Activated T-helper 2 cell treated with anti-CD3 and anti-CD28 coated beads, Interferon-gamma antibody, Interleukin-2, Interleukin-4, amounts not matched to agents 10 μg/mL and 5 μg/mL and 100 μg/mL, durations not matched to agents 14 hours and 24 hours and 36 hours (primary cell): ENCODE measurements around the gene IGF2BP2. TPM values are rescaled to one million over a fixed set of nuclear protein-coding genes. Genes with fewer than 3 reads are reported as not detected.

Source experiments
- DNase-seq: peaks from one replicate; pipeline ENCODE4 v3.0.0; 2021; ENCODE audit warnings: low spot score
- H3K27ac Mint-ChIP-seq: one replicate; pipeline ENCODE4 v1.8.0; 2021; ENCODE audit warnings: mixed read lengths
- H3K27me3 Mint-ChIP-seq: one replicate; pipeline ENCODE4 v1.8.0; 2021; ENCODE audit warnings: low read depth, mixed read lengths
- H3K36me3 Mint-ChIP-seq: one replicate; pipeline ENCODE4 v1.8.0; 2021; ENCODE audit warnings: low read depth, mixed read lengths
- H3K4me1 Mint-ChIP-seq: one replicate; pipeline ENCODE4 v1.8.0; 2021; ENCODE audit warnings: low read depth, mixed read lengths
- H3K4me3 Mint-ChIP-seq: one replicate; pipeline ENCODE4 v1.8.0; 2021; ENCODE audit warnings: low read depth, mild to moderate bottlenecking, moderate library complexity, mixed read lengths
- H3K9me3 Mint-ChIP-seq: one replicate; pipeline ENCODE4 v1.8.0; 2021; ENCODE audit warnings: mixed read lengths
- intact Hi-C: fragments of 100-400 bp; cut with micrococcal nuclease; formaldehyde crosslinking; loops from one replicate; pipeline ENCODE4 v1.15.1; 2023
- total RNA-seq: library from RNA; stranded (reverse); gene quantifications from 2 replicates; pipeline ENCODE4 v1.2.3, GENCODE V29; 2022

IGF2BP2 gene
- total RNA-seq, 1 donor from 2014 or later: 0.05 TPM

GRCh38 chr3:185728630-185729336 is 96.1 kb downstream of the IGF2BP2 start:
- Mint-ChIP-seq H3K4me1 (no peaks in the 10 kb centered on the region), H3K36me3 (no peaks in the 10 kb centered on the region), H3K27me3 (peaks cover 3% of the 10 kb centered on the region), H3K27ac (no peak overlapping the region), H3K4me3 (no peak overlapping the region), H3K9me3 (no peaks in the 10 kb centered on the region)
- intact Hi-C loops: no loop called here
- no peak for DNase-seq

- H3K36me3 Mint-ChIP-seq: no peaks in the 10 kb centered on the region
- H3K27me3 Mint-ChIP-seq: peaks cover 5% of the 10 kb centered on the region
- H3K27ac Mint-ChIP-seq: no peak overlapping the region
- DNase-seq: no peak
- H3K4me3 Mint-ChIP-seq: no peak overlapping the region
- intact Hi-C loops: no loop called here
- H3K9me3 Mint-ChIP-seq: no peaks in the 10 kb centered on the region
- H3K4me1 Mint-ChIP-seq: no peaks in the 10 kb centered on the region
These were observed 97.0 kb downstream of the IGF2BP2 start for GRCh38 chr3:185727873-185728272.

GRCh38 chr3:185726254-185726967 is 98.4 kb downstream of the IGF2BP2 start:
- Mint-ChIP-seq H3K4me1 (no peaks in the 10 kb centered on the region), H3K27ac (no peak overlapping the region), H3K36me3 (no peaks in the 10 kb centered on the region), H3K4me3 (no peak overlapping the region), H3K27me3 (peaks cover 12% of the 10 kb centered on the region), H3K9me3 (no peaks in the 10 kb centered on the region)
- DNase-seq: no peak
- intact Hi-C loops: no loop called here

GRCh38 chr3:185724761-185725160 is 100.1 kb downstream of the IGF2BP2 start:
- no peak overlapping the region for H3K27ac Mint-ChIP-seq

DNA sequence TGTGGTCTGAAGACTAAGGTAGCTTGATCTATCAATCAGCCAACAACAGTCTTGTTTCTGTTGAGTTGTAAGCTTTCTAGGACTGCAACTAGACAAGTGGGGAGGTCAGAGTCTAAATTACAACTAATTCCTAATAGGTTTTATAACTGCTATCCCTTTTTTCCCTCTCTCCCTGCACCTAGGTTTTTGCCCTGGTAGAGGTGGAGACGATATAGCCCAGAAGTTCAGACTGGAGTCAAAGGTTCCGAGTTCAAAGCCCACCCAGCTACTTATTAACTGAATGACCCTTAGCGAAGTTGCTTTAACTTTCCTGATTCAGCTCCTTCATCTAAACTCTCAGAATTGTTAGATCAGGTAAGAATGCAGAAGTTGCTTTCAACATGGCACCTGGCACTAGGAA is 100.6 kb downstream of the IGF2BP2 start:
- Mint-ChIP-seq H3K4me3 (no peak overlapping the region), H3K4me1 (no peaks in the 10 kb centered on the region), H3K27me3 (peaks cover 15% of the 10 kb centered on the region), H3K9me3 (no peaks in the 10 kb centered on the region), H3K27ac (no peak overlapping the region), H3K36me3 (no peaks in the 10 kb centered on the region)
- intact Hi-C loops: no loop called here
- DNase-seq: no peak

More at GRCh38 chr3:185724761-185725160, 100.1 kb downstream of the IGF2BP2 start:
- Mint-ChIP-seq H3K36me3 (no peaks in the 10 kb centered on the region), H3K4me3 (no peak overlapping the region), H3K27me3 (peaks cover 12% of the 10 kb centered on the region), H3K4me1 (no peaks in the 10 kb centered on the region), H3K9me3 (no peaks in the 10 kb centered on the region)
- no peak for DNase-seq
- intact Hi-C loops: no loop called here

DNA sequence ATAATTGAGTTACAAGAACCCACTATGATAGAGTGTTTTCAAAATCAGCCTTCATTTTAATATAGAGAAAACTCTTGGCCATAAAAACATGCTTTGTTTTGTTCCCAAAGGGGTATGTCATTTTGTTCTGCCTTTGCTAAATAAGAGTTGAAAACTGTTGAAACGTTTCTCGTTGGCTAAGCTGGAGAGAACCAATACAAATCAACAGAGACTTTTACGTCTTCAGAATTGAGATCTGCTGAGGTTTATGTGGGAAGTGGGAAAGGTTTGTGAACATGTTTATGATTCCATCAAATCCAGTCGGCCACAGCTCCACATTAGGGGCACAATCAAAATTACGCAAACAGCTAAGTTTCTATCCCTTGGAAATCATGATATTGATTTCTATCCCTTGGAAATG is 102.0 kb downstream of the IGF2BP2 start:
- Mint-ChIP-seq H3K9me3 (no peaks in the 10 kb centered on the region), H3K36me3 (no peaks in the 10 kb centered on the region), H3K27me3 (peaks cover 13% of the 10 kb centered on the region), H3K4me3 (no peak overlapping the region), H3K27ac (no peak overlapping the region), H3K4me1 (no peaks in the 10 kb centered on the region)
- no peak for DNase-seq
- intact Hi-C loops: no loop called here

DNA sequence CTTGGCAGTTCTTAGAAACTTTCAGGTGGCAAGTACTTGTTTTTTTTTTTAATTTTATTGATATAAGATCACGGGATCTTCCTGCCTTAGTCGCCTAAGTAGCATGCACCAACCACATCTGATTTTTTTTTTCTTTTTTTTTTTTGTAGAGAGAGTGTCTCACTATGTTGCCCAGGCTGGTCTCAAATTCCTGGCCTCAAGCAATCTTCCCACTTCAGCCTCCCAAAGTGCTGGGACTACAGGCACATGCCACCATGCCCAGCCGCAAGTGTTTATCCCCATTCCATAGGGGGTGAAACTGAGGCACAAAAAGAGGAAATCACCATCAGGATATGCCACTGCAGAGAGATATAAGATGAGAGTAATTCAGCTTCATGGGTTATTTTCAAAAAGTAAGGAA is 102.9 kb downstream of the IGF2BP2 start:
- H3K27ac Mint-ChIP-seq: no peak overlapping the region
- intact Hi-C loops: no loop called here
- H3K27me3 Mint-ChIP-seq: peaks cover 13% of the 10 kb centered on the region
- no peak for DNase-seq
- H3K4me1 Mint-ChIP-seq: no peaks in the 10 kb centered on the region
- no peaks in the 10 kb centered on the region for H3K9me3 Mint-ChIP-seq
- H3K4me3 Mint-ChIP-seq: no peak overlapping the region
- H3K36me3 Mint-ChIP-seq: no peaks in the 10 kb centered on the region

DNA sequence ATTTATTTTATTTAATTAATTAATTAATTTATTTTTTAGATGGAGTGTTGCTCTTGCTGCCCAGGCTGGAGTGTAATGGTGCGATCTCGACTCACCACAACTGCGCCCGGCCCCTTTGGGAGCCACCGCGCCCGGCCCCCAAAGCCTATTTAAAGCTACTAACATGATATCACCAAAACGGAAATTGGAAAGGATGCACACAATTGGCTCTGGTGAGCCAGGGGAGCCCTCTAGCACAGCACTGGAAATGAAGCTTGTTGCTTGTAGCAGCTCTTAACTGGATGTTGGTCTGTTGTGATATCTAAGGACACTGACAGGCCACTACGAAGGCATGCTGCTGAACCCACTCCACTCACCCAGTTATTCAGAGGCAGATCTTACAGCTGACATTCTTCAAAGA is 104.5 kb downstream of the IGF2BP2 start:
- DNase-seq: no peak
- Mint-ChIP-seq H3K27me3 (peaks cover 13% of the 10 kb centered on the region), H3K9me3 (no peaks in the 10 kb centered on the region), H3K36me3 (no peaks in the 10 kb centered on the region), H3K27ac (no peak overlapping the region), H3K4me3 (no peak overlapping the region), H3K4me1 (no peaks in the 10 kb centered on the region)
- intact Hi-C loops: no loop called here

GRCh38 chr3:185718736-185719593 is 105.9 kb downstream of the IGF2BP2 start:
- no peak for DNase-seq
- Mint-ChIP-seq H3K4me1 (no peaks in the 10 kb centered on the region), H3K36me3 (no peaks in the 10 kb centered on the region), H3K4me3 (no peak overlapping the region), H3K27ac (no peak overlapping the region), H3K9me3 (no peaks in the 10 kb centered on the region), H3K27me3 (peaks cover 13% of the 10 kb centered on the region)
- intact Hi-C loops: no loop called here

- no peaks in the 10 kb centered on the region for H3K9me3 Mint-ChIP-seq
- intact Hi-C loops: no loop called here
- H3K4me3 Mint-ChIP-seq: no peak overlapping the region
- H3K4me1 Mint-ChIP-seq: no peaks in the 10 kb centered on the region
- peaks cover 10% of the 10 kb centered on the region for H3K27me3 Mint-ChIP-seq
- H3K36me3 Mint-ChIP-seq: no peaks in the 10 kb centered on the region
- no peak overlapping the region for H3K27ac Mint-ChIP-seq
- DNase-seq: no peak
These were observed 107.0 kb downstream of the IGF2BP2 start for GRCh38 chr3:185717627-185718402.

DNA sequence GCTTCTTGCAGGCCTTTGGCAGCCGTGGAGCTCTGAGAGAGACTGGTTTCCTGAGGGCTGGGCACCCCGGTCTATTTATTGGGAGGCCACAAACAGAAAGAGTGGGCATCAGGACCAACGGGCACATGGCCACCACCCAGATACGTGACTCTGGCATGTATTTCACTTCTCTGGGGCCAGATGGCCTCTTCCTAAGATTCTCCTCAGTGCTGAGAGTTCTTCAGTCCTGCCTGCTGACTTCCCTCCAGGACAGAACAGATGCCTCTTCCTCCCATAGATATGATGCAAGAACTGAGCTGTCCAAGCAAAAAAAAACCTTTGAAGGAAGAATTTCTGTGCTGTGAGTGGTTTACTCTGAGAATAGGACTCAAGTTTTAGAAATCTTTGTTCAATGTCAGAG is 107.7 kb downstream of the IGF2BP2 start:
- Mint-ChIP-seq H3K36me3 (no peaks in the 10 kb centered on the region), H3K27me3 (peaks cover 10% of the 10 kb centered on the region), H3K4me3 (no peak overlapping the region), H3K27ac (no peak overlapping the region), H3K4me1 (no peaks in the 10 kb centered on the region), H3K9me3 (no peaks in the 10 kb centered on the region)
- intact Hi-C loops: no loop called here
- no peak for DNase-seq

GRCh38 chr3:185716436-185717108 is 108.3 kb downstream of the IGF2BP2 start:
- H3K4me3 Mint-ChIP-seq: no peak overlapping the region
- no peaks in the 10 kb centered on the region for H3K9me3 Mint-ChIP-seq
- H3K27ac Mint-ChIP-seq: no peak overlapping the region
- H3K27me3 Mint-ChIP-seq: peaks cover 7% of the 10 kb centered on the region
- intact Hi-C loops: no loop called here
- DNase-seq: no peak
- H3K36me3 Mint-ChIP-seq: no peaks in the 10 kb centered on the region
- no peaks in the 10 kb centered on the region for H3K4me1 Mint-ChIP-seq
